ENCODE data around the gene DIO1.

The DIO1 gene

GRCh38 chr1:53888681-53889080 is 5.3 kb upstream of the DIO1 start:
- peak overlapping the region; percentile 97 for H3K4me3 Mint-ChIP-seq
- no peaks in the 10 kb centered on the region for H3K9me3 Mint-ChIP-seq
- H3K4me1 Mint-ChIP-seq (ENCODE audit: low read depth), result peaks cover 42% of the 10 kb centered on the region
- DNase-seq, result no peak
- H3K36me3 Mint-ChIP-seq (ENCODE audit: low read depth), result peaks cover 39% of the 10 kb centered on the region
- peak overlapping the region; percentile 99 for H3K27ac Mint-ChIP-seq
- H3K27me3 Mint-ChIP-seq, result no peaks in the 10 kb centered on the region

- no peaks in the 10 kb centered on the region for H3K27me3 Mint-ChIP-seq
- peak within 1 kb of the TSS; percentile 99 for H3K27ac Mint-ChIP-seq
- H3K4me3 Mint-ChIP-seq, result peak within 1 kb of the TSS; percentile 97
- peak; percentile 90 for DNase-seq
- H3K36me3 Mint-ChIP-seq (ENCODE audit: low read depth), result peaks cover 34% of the 10 kb centered on the region
- H3K4me1 Mint-ChIP-seq (ENCODE audit: low read depth), result peaks cover 40% of the 10 kb centered on the region
- H3K9me3 Mint-ChIP-seq, result no peaks in the 10 kb centered on the region
Observed at GRCh38 chr1:53889304-53890298, 4.4 kb upstream of the DIO1 start, which contains the start of gene YIPF1. YIPF1 (minus strand) TSS chr1:53889797; CDS start chr1:53888937, 860 bp downstream.

GRCh38 chr1:53890522-53890941 is 3.5 kb upstream of the DIO1 start:
- peaks cover 38% of the 10 kb centered on the region for H3K4me1 Mint-ChIP-seq (ENCODE audit: low read depth)
- no peaks in the 10 kb centered on the region for H3K9me3 Mint-ChIP-seq
- no peaks in the 10 kb centered on the region for H3K27me3 Mint-ChIP-seq
- DNase-seq, result peak; percentile 32
- H3K27ac Mint-ChIP-seq, result peak overlapping the region; percentile 99
- peaks cover 25% of the 10 kb centered on the region for H3K36me3 Mint-ChIP-seq (ENCODE audit: low read depth)
- H3K4me3 Mint-ChIP-seq, result peak overlapping the region; percentile 97

GRCh38 chr1:53891018-53891417 is 3.0 kb upstream of the DIO1 start:
- Mint-ChIP-seq H3K27ac (peak overlapping the region; percentile 99), H3K4me1 (ENCODE audit: low read depth) (peaks cover 38% of the 10 kb centered on the region), H3K27me3 (no peaks in the 10 kb centered on the region), H3K36me3 (ENCODE audit: low read depth) (peaks cover 21% of the 10 kb centered on the region), H3K9me3 (no peaks in the 10 kb centered on the region), H3K4me3 (no peak overlapping the region)
- no peak for DNase-seq

- Mint-ChIP-seq H3K9me3 (no peaks in the 10 kb centered on the region), H3K36me3 (ENCODE audit: low read depth) (peaks cover 18% of the 10 kb centered on the region), H3K4me1 (ENCODE audit: low read depth) (peaks cover 38% of the 10 kb centered on the region), H3K27ac (no peak overlapping the region), H3K4me3 (no peak overlapping the region), H3K27me3 (no peaks in the 10 kb centered on the region)
- DNase-seq, result no peak
Observed at GRCh38 chr1:53891678-53892077, 2.3 kb upstream of the DIO1 start.

- DNase-seq, result no peak
- Mint-ChIP-seq H3K4me1 (ENCODE audit: low read depth) (peaks cover 32% of the 10 kb centered on the region), H3K4me3 (no peak overlapping the region), H3K9me3 (no peaks in the 10 kb centered on the region), H3K36me3 (ENCODE audit: low read depth) (peaks cover 11% of the 10 kb centered on the region), H3K27me3 (no peaks in the 10 kb centered on the region), H3K27ac (no peak overlapping the region)
Observed at GRCh38 chr1:53892911-53893310, 1.1 kb upstream of the DIO1 start.

- Mint-ChIP-seq H3K27ac (no peak overlapping the region), H3K27me3 (no peaks in the 10 kb centered on the region), H3K9me3 (no peaks in the 10 kb centered on the region), H3K4me1 (ENCODE audit: low read depth) (peaks cover 17% of the 10 kb centered on the region), H3K36me3 (ENCODE audit: low read depth) (peaks cover 2% of the 10 kb centered on the region), H3K4me3 (no peak overlapping the region)
- DNase-seq, result no peak
Observed at GRCh38 chr1:53894644-53895043, 657 bp downstream of the DIO1 start.

GRCh38 chr1:53895421-53895820 is 1.4 kb downstream of the DIO1 start:
- no peak overlapping the region for H3K27ac Mint-ChIP-seq
- H3K36me3 Mint-ChIP-seq (ENCODE audit: low read depth), result no peaks in the 10 kb centered on the region
- no peaks in the 10 kb centered on the region for H3K27me3 Mint-ChIP-seq
- DNase-seq, result no peak
- no peaks in the 10 kb centered on the region for H3K9me3 Mint-ChIP-seq
- H3K4me1 Mint-ChIP-seq (ENCODE audit: low read depth), result peaks cover 11% of the 10 kb centered on the region
- no peak overlapping the region for H3K4me3 Mint-ChIP-seq

GRCh38 chr1:53896635-53897229 is 2.7 kb downstream of the DIO1 start:
- no peaks in the 10 kb centered on the region for H3K27me3 Mint-ChIP-seq
- H3K36me3 Mint-ChIP-seq (ENCODE audit: low read depth), result no peaks in the 10 kb centered on the region
- no peak overlapping the region for H3K27ac Mint-ChIP-seq
- DNase-seq, result no peak
- no peaks in the 10 kb centered on the region for H3K9me3 Mint-ChIP-seq
- H3K4me1 Mint-ChIP-seq (ENCODE audit: low read depth), result peaks cover 4% of the 10 kb centered on the region
- no peak overlapping the region for H3K4me3 Mint-ChIP-seq

- H3K36me3 Mint-ChIP-seq (ENCODE audit: low read depth), result no peaks in the 10 kb centered on the region
- no peaks in the 10 kb centered on the region for H3K27me3 Mint-ChIP-seq
- peaks cover 4% of the 10 kb centered on the region for H3K4me1 Mint-ChIP-seq (ENCODE audit: low read depth)
- DNase-seq, result no peak
- no peaks in the 10 kb centered on the region for H3K9me3 Mint-ChIP-seq
- no peak overlapping the region for H3K27ac Mint-ChIP-seq
- no peak overlapping the region for H3K4me3 Mint-ChIP-seq
Observed at GRCh38 chr1:53899206-53899628, 5.2 kb downstream of the DIO1 start.

- Mint-ChIP-seq H3K27me3 (no peaks in the 10 kb centered on the region), H3K27ac (no peak overlapping the region), H3K36me3 (ENCODE audit: low read depth) (no peaks in the 10 kb centered on the region), H3K4me1 (ENCODE audit: low read depth) (peaks cover 4% of the 10 kb centered on the region), H3K9me3 (no peaks in the 10 kb centered on the region), H3K4me3 (no peak overlapping the region)
- DNase-seq, result no peak
Observed at GRCh38 chr1:53899708-53900107, 5.7 kb downstream of the DIO1 start.

- Mint-ChIP-seq H3K27me3 (no peaks in the 10 kb centered on the region), H3K4me1 (ENCODE audit: low read depth) (peaks cover 4% of the 10 kb centered on the region), H3K27ac (no peak overlapping the region), H3K36me3 (ENCODE audit: low read depth) (no peaks in the 10 kb centered on the region), H3K4me3 (no peak overlapping the region), H3K9me3 (no peaks in the 10 kb centered on the region)
- no peak for DNase-seq
Observed at GRCh38 chr1:53902235-53903138, 8.5 kb downstream of the DIO1 start.

- H3K27me3 Mint-ChIP-seq, result no peaks in the 10 kb centered on the region
- no peak overlapping the region for H3K4me3 Mint-ChIP-seq
- H3K4me1 Mint-ChIP-seq (ENCODE audit: low read depth), result peaks cover 4% of the 10 kb centered on the region
- no peaks in the 10 kb centered on the region for H3K36me3 Mint-ChIP-seq (ENCODE audit: low read depth)
- H3K9me3 Mint-ChIP-seq, result no peaks in the 10 kb centered on the region
- no peak overlapping the region for H3K27ac Mint-ChIP-seq
- no peak for DNase-seq
Observed at GRCh38 chr1:53905509-53905908, 11.5 kb downstream of the DIO1 start.

- no peak overlapping the region for H3K4me3 Mint-ChIP-seq
- no peaks in the 10 kb centered on the region for H3K36me3 Mint-ChIP-seq (ENCODE audit: low read depth)
- no peaks in the 10 kb centered on the region for H3K9me3 Mint-ChIP-seq
- H3K4me1 Mint-ChIP-seq (ENCODE audit: low read depth), result peaks cover 4% of the 10 kb centered on the region
- no peak overlapping the region for H3K27ac Mint-ChIP-seq
- DNase-seq, result no peak
- no peaks in the 10 kb centered on the region for H3K27me3 Mint-ChIP-seq
Observed at GRCh38 chr1:53906121-53906520, 12.1 kb downstream of the DIO1 start.
